Endothelial cell of umbilical vein (primary cell): ENCODE results near the gene RAB40AL. TPM values are rescaled to one million over a fixed set of nuclear protein-coding genes. Genes with fewer than 3 reads are reported as not detected.

Experiments used
- BruUV-seq: library from RNA; stranded (reverse); fragments of 400-500 nt; replicated peaks from 2 replicates; lab custom pipeline; 2021; lab: Mats Ljungman, UMichigan
- CTCF ChIA-PET: fragments of 300-600, 350-600 bp; sonication (Branson Sonifier 250); formaldehyde crosslinking; loops from one replicate; lab custom pipeline; 2021; ENCODE audit warnings: antibody characterized with exemption, inconsistent platforms; lab: Charles Lee
- POLR2A ChIA-PET: fragments of 300-600, 350-600 bp; sonication (Branson Sonifier 250); formaldehyde crosslinking; loops from one replicate; lab custom pipeline; 2021; ENCODE audit warnings: antibody characterized with exemption, inconsistent platforms; lab: Charles Lee
- DNase-seq: peaks from one replicate; pipeline ENCODE4 v3.0.0-alpha.2; 2011; ENCODE audit warnings: low read depth, low spot score
- FAIRE-seq: peaks from 2 replicates; lab custom pipeline; 2011; peaks lifted over from hg19 to GRCh38; lab: Jason Lieb, UNC
- H2AFZ ChIP-seq: 2 replicates; pipeline ENCODE4 v1.6.0; 2012; ENCODE audit warnings: low read depth, low read length, control low read depth, inconsistent platforms
- H3K27ac ChIP-seq: 2 replicates; pipeline ENCODE4 v1.5.1; 2011; ENCODE audit warnings: low read depth, mild to moderate bottlenecking, control low read depth, low read length, moderate library complexity; ENCODE audit not compliant: insufficient read depth
- H3K27me3 ChIP-seq, 2 experiments: 2 replicates each; pipeline versions ENCODE4 v1.6.0 to v1.6.1; 2011; ENCODE audit warnings: low read length in 2 of 2, mixed read lengths in 1 of 2; ENCODE audit not compliant: control insufficient read depth in 2 of 2, insufficient read depth in 2 of 2
- H3K36me3 ChIP-seq, 2 experiments: 2 replicates in 1 of 2; 3 replicates in 1 of 2; pipeline ENCODE4 v1.5.1; 2011; ENCODE audit warnings: low read length in 2 of 2, mild to moderate bottlenecking in 1 of 2, moderate library complexity in 1 of 2; ENCODE audit not compliant: control insufficient read depth in 2 of 2, insufficient read depth in 2 of 2; ENCODE audit errors: extremely low read depth in 1 of 2
- H3K4me1 ChIP-seq: 3 replicates; pipeline ENCODE4 v1.5.1; 2011; ENCODE audit warnings: mild to moderate bottlenecking, low read length; ENCODE audit not compliant: control insufficient read depth, insufficient read depth; ENCODE audit errors: extremely low read depth
- H3K4me2 ChIP-seq: 2 replicates; pipeline ENCODE4 v1.6.1; 2011; ENCODE audit warnings: low read length, control low read depth, mixed read lengths; ENCODE audit not compliant: insufficient read depth
- H3K4me3 ChIP-seq, 3 experiments: fragments of 200-600 bp in 1 of 3; sonication (generic), shearing (Covaris generic) in 1 of 3; replicated peaks in 1 of 3; 2 replicates each; pipeline ENCODE4 v1.5.1; 2011 to 2016; ENCODE audit warnings: control low read depth in 3 of 3, low read length in 3 of 3, mild to moderate bottlenecking in 2 of 3, inconsistent platforms in 1 of 3, low read depth in 1 of 3, moderate library complexity in 1 of 3; ENCODE audit not compliant: insufficient read depth in 1 of 3
- H3K79me2 ChIP-seq: 2 replicates; pipeline ENCODE4 v1.6.0; 2012; ENCODE audit warnings: low read length, inconsistent platforms; ENCODE audit not compliant: control insufficient read depth, insufficient read depth
- H3K9ac ChIP-seq: replicated peaks from 2 replicates; pipeline ENCODE3; 2011; ENCODE audit warnings: low read length, control low read depth; ENCODE audit not compliant: insufficient read depth; ENCODE audit errors: extremely low read depth
- H3K9me1 ChIP-seq: replicated peaks from 3 replicates; pipeline ENCODE4 v1.6.0; 2011; ENCODE audit warnings: mild to moderate bottlenecking, low read length; ENCODE audit not compliant: control insufficient read depth, insufficient read depth; ENCODE audit errors: extremely low read depth
- H3K9me3 ChIP-seq: replicated peaks from 2 replicates; pipeline ENCODE4 v1.5.1; 2012; ENCODE audit warnings: low read length, inconsistent platforms; ENCODE audit not compliant: control insufficient read depth, insufficient read depth
- H4K20me1 ChIP-seq: replicated peaks from 2 replicates; pipeline ENCODE3; 2011; ENCODE audit warnings: mild to moderate bottlenecking, low read length; ENCODE audit not compliant: control insufficient read depth, insufficient read depth; ENCODE audit errors: extremely low read depth
- FOS ChIP-seq: IDR thresholded peaks from 2 replicates; pipeline ENCODE4 v1.6.1; 2011; ENCODE audit warnings: mild to moderate bottlenecking, low read length, moderate library complexity, borderline replicate concordance; ENCODE audit not compliant: insufficient read depth
- POLR2A ChIP-seq: IDR thresholded peaks from 2 replicates; pipeline ENCODE4 v1.6.1; 2012; ENCODE audit warnings: low read depth, mild to moderate bottlenecking, control low read depth, low read length
- dilution Hi-C: fragments of 300-500 bp; cut with MboI; formaldehyde crosslinking; loops from one replicate; pipeline ENCODE4 v1.15.0; 2019; ENCODE audit warnings: low sequenced_read_pairs; ENCODE audit not compliant: extremely low pct_ligation_motif_present
- intact Hi-C: fragments of 100-400 bp; cut with micrococcal nuclease; formaldehyde crosslinking; loops from one replicate; pipeline ENCODE4 v1.10.0; 2022
- polyA plus RNA-seq, 4 experiments: library from polyadenylated mRNA; depleted of rRNA in 3 of 4; stranded (reverse) in 3 of 4; unstranded in 1 of 4; fragments of >200 nt; gene quantifications; 2 replicates each; pipeline versions ENCODE4 v1.2.1 to v1.2.3, GENCODE V29; 2011 to 2012; ENCODE audit warnings: missing spikeins in 1 of 4
- total RNA-seq: library from RNA; stranded (reverse); gene quantifications from 2 replicates; pipeline ENCODE4 v1.2.3, GENCODE V29; 2021
- TF ChIP-seq, protein P1 (sequence below), 2 donors: IDR thresholded peaks; 1 replicate in 1 of 2; 2 replicates in 1 of 2; pipeline ENCODE4 v1.5.1; 2011; ENCODE audit warnings: low read length in 2 of 2, mild to moderate bottlenecking in 2 of 2, moderate library complexity in 2 of 2, control low read depth in 1 of 2, inconsistent platforms in 1 of 2, low read depth in 1 of 2; ENCODE audit not compliant: insufficient read depth in 1 of 2; ENCODE audit errors: extremely low read depth in 1 of 2

Gene RAB40AL
- total and polyA plus RNA-seq, 2 donors (not counting 3 experiments of a cell fraction or from before 2014, with no cell fraction given) = 0.68 to 1.4 TPM

DNA sequence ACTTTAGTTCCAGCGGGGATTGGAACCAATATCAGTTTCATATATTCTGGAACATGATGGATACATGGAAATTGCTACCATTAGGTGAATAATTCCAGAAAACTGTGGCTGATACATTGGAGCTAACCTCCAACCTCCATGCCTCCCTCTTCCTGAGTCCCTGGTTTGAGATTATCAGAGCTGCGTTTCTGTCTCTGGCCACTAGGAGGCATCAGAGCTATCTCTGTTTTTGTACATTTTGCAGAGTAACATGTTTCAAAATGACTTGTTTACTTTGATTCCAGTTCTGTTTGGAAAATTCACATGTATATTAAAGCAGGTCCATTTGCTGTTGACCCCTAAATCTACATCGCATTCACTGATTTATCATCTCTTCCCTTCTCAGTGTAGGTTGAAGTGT, 2.4 kb upstream of the RAB40AL start:
- no peak overlapping the region for H3K27ac ChIP-seq
- H3K9ac ChIP-seq = no peak overlapping the region
- dilution Hi-C loops (no loop called here), intact Hi-C loops (loop anchor here (1.0 to 2.0 kb wide), 2 partner anchors 16 to 224 kb away; no protein-coding TSS in a partner anchor)
- H3K9me3 ChIP-seq = no peaks in the 10 kb centered on the region
- H3K4me2 ChIP-seq = no peak overlapping the region
- ChIA-PET CTCF (interaction anchor here (0.6 to 3.2 kb wide), 17 partner anchors 9 to 242 kb away, joined by 3 to 34 read pairs (median 4); no protein-coding TSS in a partner anchor), POLR2A (no interaction called here)
- no peaks in the 10 kb centered on the region for H4K20me1 ChIP-seq
- H3K4me3 ChIP-seq = no peak overlapping the region
- no peak overlapping the region for H2AFZ ChIP-seq
- TF ChIP-seq, protein P1, sequence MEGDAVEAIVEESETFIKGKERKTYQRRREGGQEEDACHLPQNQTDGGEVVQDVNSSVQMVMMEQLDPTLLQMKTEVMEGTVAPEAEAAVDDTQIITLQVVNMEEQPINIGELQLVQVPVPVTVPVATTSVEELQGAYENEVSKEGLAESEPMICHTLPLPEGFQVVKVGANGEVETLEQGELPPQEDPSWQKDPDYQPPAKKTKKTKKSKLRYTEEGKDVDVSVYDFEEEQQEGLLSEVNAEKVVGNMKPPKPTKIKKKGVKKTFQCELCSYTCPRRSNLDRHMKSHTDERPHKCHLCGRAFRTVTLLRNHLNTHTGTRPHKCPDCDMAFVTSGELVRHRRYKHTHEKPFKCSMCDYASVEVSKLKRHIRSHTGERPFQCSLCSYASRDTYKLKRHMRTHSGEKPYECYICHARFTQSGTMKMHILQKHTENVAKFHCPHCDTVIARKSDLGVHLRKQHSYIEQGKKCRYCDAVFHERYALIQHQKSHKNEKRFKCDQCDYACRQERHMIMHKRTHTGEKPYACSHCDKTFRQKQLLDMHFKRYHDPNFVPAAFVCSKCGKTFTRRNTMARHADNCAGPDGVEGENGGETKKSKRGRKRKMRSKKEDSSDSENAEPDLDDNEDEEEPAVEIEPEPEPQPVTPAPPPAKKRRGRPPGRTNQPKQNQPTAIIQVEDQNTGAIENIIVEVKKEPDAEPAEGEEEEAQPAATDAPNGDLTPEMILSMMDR (IDR thresholded peaks at IDR 0.05; ENCODE audit: extremely low read depth in 1 of 2, insufficient read depth in 1 of 2, low read depth in 1 of 2, low read length in 2 of 2) = peak; percentile 43 to 52
- no peak for TF ChIP-seq POLR2A
- FAIRE-seq (peak; percentile 79), DNase-seq (peak; percentile 18)
- no peaks in the 10 kb centered on the region for H3K9me1 ChIP-seq
- no TSS peak for BruUV-seq
- no peaks in the 10 kb centered on the region for H3K36me3 ChIP-seq
- H3K4me1 ChIP-seq = no peaks in the 10 kb centered on the region
- no peaks in the 10 kb centered on the region for H3K79me2 ChIP-seq
- H3K27me3 ChIP-seq = no peaks in the 10 kb centered on the region

DNA sequence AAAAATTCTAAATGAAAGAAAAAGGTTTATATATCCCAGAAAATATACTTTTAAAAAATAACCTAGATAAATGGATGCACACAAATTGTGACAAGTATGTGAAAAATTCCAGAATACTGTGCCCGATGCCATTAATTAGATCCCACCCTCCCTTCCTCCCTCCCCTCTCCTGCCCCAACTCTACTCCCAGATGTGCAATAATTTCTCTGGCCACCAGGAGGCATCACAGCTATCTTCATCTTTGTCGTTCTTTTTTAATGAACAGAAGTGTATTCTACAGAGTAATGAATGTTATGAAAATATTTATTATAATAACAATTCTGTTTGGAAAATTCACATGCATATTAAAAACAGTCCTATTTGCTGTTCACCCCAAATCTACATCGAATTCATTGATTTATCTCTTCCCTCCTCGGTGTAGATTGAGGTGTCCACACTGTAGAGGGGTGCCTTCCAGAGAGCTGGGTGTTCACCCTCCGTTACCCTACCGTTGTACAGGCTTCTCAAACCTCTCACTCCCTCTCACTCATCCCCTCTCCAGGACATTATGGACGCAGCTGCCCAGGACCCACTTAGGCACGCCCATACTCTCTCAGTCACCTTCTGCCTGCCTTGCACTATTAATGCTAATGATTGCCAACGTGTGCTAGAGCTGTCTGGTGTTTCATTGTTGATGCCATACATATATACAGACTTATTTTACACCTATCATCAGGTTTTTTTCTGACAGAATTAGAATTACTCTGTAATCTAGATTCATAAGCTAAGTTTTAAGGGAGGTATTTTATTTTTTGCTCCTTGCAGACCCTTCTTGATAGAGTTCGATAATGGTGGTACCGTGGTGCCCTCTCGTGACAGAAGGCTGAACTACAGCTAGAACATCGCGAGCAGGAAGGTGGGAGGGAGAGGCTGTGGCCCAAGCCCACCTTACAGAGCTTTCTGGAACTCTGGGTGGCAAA, 14.1 kb downstream of the RAB40AL start:
- Histone ChIP-seq H3K36me3 (no peaks in the 10 kb centered on the region), H3K4me2 (peak overlapping the region; percentile 53), H3K79me2 (no peaks in the 10 kb centered on the region), H3K4me3 (peak overlapping the region in 1 of 3 experiments; percentile 35), H3K9me1 (no peaks in the 10 kb centered on the region), H3K9me3 (no peaks in the 10 kb centered on the region), H2AFZ (peak overlapping the region; percentile 34), H3K27ac (no peak overlapping the region), H3K4me1 (peaks cover 4% of the 10 kb centered on the region), H3K27me3 (no peaks in the 10 kb centered on the region), H3K9ac (no peak overlapping the region), H4K20me1 (no peaks in the 10 kb centered on the region)
- intact Hi-C loops (loop anchor here (1.0 to 2.0 kb wide), 3 partner anchors 16 to 225 kb away; no protein-coding TSS in a partner anchor), dilution Hi-C loops (no loop called here)
- POLR2A ChIA-PET = no interaction called here
- no TSS peak for BruUV-seq
- CTCF ChIA-PET = interaction anchor here (0.7 to 2.8 kb wide), 41 partner anchors 9 to 883 kb away, joined by 3 to 68 read pairs (median 4); partner anchors contain the start of gene ARMCX5
- no peak for TF ChIP-seq FOS
- TF ChIP-seq, protein P1 (IDR thresholded peaks at IDR 0.05; ENCODE audit: extremely low read depth in 1 of 2, insufficient read depth in 1 of 2, low read depth in 1 of 2, low read length in 2 of 2) = peak; percentile 48 to 57
- FAIRE-seq (peak; percentile 67), DNase-seq (peak; percentile 68)
